Natural killer cell (primary cell): ENCODE data around the gene PDE6A. TPM values are rescaled to one million over a fixed set of nuclear protein-coding genes. Genes with fewer than 3 reads are reported as not detected.

ENCODE experiments used
- ATAC-seq, 3 donors: fragments of 150-1000 bp in 2 of 3; fragments of 200-7000 bp in 1 of 3; cut with Tn5 transposase; 1 replicate in 1 of 3; 2 replicates in 2 of 3; pipeline ENCODE4 v1.10.0; 2021; ENCODE audit warnings: mild to moderate bottlenecking in 2 of 3, moderate library complexity in 2 of 3
- DNase-seq, 2 donors: peaks; one replicate each; pipeline versions ENCODE4 v3.0.0 to v3.0.0-alpha.2; 2013 to 2021; ENCODE audit warnings: mixed read lengths in 1 of 2
- H3K27ac ChIP-seq: one replicate; pipeline ENCODE4 v1.5.1; 2013; ENCODE audit warnings: mild to moderate bottlenecking, low read length
- H3K27me3 ChIP-seq: one replicate; pipeline ENCODE4 v1.6.1; 2013; ENCODE audit warnings: low read length; ENCODE audit not compliant: control insufficient read depth, insufficient read depth
- H3K36me3 ChIP-seq: one replicate; pipeline ENCODE4 v1.6.1; 2013; ENCODE audit warnings: low read length; ENCODE audit not compliant: control insufficient read depth, insufficient read depth
- H3K4me1 ChIP-seq: one replicate; pipeline ENCODE4 v1.6.1; 2013; ENCODE audit warnings: low read length; ENCODE audit not compliant: control insufficient read depth, insufficient read depth
- H3K4me3 ChIP-seq: one replicate; pipeline ENCODE4 v1.5.1; 2013; ENCODE audit warnings: low read length
- H3K9me3 ChIP-seq: one replicate; pipeline ENCODE4 v1.6.1; 2013; ENCODE audit warnings: low read length; ENCODE audit not compliant: control insufficient read depth, insufficient read depth
- H3K27ac Mint-ChIP-seq, 2 donors: one replicate each; pipeline ENCODE4 v1.8.0; 2022; ENCODE audit warnings: mild to moderate bottlenecking in 2 of 2, mixed read lengths in 2 of 2, moderate library complexity in 1 of 2
- H3K27me3 Mint-ChIP-seq, 2 donors: one replicate each; pipeline ENCODE4 v1.8.0; 2022; ENCODE audit warnings: low read depth in 2 of 2, mixed read lengths in 2 of 2
- H3K36me3 Mint-ChIP-seq: one replicate; pipeline ENCODE4 v1.8.0; 2022; ENCODE audit warnings: mixed read lengths
- H3K4me1 Mint-ChIP-seq, 2 donors: one replicate each; pipeline ENCODE4 v1.8.0; 2022; ENCODE audit warnings: mixed read lengths in 2 of 2
- H3K4me3 Mint-ChIP-seq: one replicate; pipeline ENCODE4 v1.8.0; 2022; ENCODE audit warnings: mild to moderate bottlenecking, moderate library complexity, mixed read lengths
- H3K9me3 Mint-ChIP-seq, 2 donors: one replicate each; pipeline ENCODE4 v1.8.0; 2022; ENCODE audit warnings: mixed read lengths in 2 of 2
- WGBS: methylation state at CpG from one replicate; pipeline ENCODE4 v1.1.7; 2013; ENCODE audit warnings: missing lambda C conversion rate; ENCODE audit not compliant: insufficient coverage; 5-methylcytosine and 5-hydroxymethylcytosine counted together
- intact Hi-C: fragments of 100-400 bp; cut with micrococcal nuclease; formaldehyde crosslinking; loops from one replicate; pipeline ENCODE4 v1.14.2; 2022
- total RNA-seq, 4 donors: library from RNA; stranded (reverse); fragments of 120-200 nt in 1 of 4; gene quantifications; one replicate each; pipeline versions ENCODE4 v1.2.3 to v1.2.4, GENCODE V29; 2013 to 2022
- TF ChIP-seq, protein P1 (sequence below): fragments of 200-600 bp; IDR thresholded peaks from one replicate; pipeline ENCODE4 v1.8.0; 2022; ENCODE audit warnings: antibody characterized with exemption

Gene PDE6A
- total RNA-seq, 3 donors from 2014 or later (not counting 1 experiment from before 2014, with no cell fraction given): not detected

DNA sequence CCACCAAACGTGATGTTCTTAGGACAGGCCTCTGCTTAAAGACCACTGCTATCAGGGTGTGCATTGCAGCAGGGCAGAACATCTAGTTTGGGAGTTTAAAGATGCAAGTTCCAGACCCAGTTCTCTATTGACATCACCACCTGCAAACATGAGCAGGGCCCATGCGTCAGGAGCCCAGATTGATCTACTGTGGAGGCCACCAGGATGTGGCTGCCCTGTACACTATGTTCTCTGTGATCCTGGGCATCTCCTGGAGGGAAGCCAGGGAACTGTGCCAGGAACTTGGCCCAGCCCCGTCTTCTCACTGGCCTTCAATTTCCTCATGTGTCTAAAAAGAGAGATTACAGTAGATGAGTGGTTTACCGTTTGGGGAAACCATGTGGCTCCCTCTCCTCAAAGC is 87.1 kb downstream of the PDE6A start:
- intact Hi-C loops: no loop called here
- WGBS: 76% methylated on average over 3 of the region's 4 CpGs
- ATAC-seq (no peak), DNase-seq (no peak)
- Mint-ChIP-seq H3K4me3 (no peak overlapping the region), H3K27ac (no peak overlapping the region), H3K9me3 (no peaks in the 10 kb centered on the region), H3K36me3 (no peaks in the 10 kb centered on the region), H3K4me1 (peaks cover 10 to 14% of the 10 kb centered on the region in 2 donors), H3K27me3 (no peaks in the 10 kb centered on the region)
- Histone ChIP-seq H3K27me3 (no peaks in the 10 kb centered on the region), H3K27ac (no peak overlapping the region), H3K9me3 (no peaks in the 10 kb centered on the region), H3K4me1 (peaks cover 21% of the 10 kb centered on the region), H3K4me3 (no peak overlapping the region), H3K36me3 (no peaks in the 10 kb centered on the region)
- TF ChIP-seq, protein P1, sequence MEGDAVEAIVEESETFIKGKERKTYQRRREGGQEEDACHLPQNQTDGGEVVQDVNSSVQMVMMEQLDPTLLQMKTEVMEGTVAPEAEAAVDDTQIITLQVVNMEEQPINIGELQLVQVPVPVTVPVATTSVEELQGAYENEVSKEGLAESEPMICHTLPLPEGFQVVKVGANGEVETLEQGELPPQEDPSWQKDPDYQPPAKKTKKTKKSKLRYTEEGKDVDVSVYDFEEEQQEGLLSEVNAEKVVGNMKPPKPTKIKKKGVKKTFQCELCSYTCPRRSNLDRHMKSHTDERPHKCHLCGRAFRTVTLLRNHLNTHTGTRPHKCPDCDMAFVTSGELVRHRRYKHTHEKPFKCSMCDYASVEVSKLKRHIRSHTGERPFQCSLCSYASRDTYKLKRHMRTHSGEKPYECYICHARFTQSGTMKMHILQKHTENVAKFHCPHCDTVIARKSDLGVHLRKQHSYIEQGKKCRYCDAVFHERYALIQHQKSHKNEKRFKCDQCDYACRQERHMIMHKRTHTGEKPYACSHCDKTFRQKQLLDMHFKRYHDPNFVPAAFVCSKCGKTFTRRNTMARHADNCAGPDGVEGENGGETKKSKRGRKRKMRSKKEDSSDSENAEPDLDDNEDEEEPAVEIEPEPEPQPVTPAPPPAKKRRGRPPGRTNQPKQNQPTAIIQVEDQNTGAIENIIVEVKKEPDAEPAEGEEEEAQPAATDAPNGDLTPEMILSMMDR: no peak

DNA sequence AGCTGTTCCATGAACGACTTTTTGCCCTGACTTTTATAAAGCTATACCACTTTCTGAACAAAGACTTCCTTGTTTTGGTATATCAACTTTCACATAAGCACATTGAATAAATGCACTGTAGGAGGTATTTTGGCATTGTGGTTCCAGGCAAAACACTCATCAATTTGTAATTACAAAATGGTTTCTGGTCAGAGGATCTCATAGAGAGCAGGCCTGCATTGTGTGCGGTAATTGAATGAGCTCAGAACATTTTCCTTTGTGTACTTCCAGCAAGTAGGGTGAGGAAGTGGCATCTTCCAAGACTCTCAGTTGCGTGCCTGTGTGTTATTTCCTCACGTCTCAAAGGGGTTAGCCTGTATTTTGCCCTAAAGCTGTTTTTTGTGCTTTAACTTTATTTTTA is 89.2 kb downstream of the PDE6A start:
- ATAC-seq: no peak
- Mint-ChIP-seq H3K9me3 (no peaks in the 10 kb centered on the region), H3K27me3 (no peaks in the 10 kb centered on the region), H3K36me3 (no peaks in the 10 kb centered on the region), H3K27ac (no peak overlapping the region), H3K4me3 (no peak overlapping the region), H3K4me1 (peaks cover 0 to 3% of the 10 kb centered on the region in 2 donors)
- 94% methylated on average over 3 of the region's 4 CpGs for WGBS
- DNase-seq: no peak
- H3K36me3 ChIP-seq: no peaks in the 10 kb centered on the region
- TF ChIP-seq, protein P1: no peak
- no peaks in the 10 kb centered on the region for H3K27me3 ChIP-seq
- no peak overlapping the region for H3K4me3 ChIP-seq
- peaks cover 1% of the 10 kb centered on the region for H3K4me1 ChIP-seq
- no peaks in the 10 kb centered on the region for H3K9me3 ChIP-seq
- intact Hi-C loops: no loop called here
- H3K27ac ChIP-seq: no peak overlapping the region

DNA sequence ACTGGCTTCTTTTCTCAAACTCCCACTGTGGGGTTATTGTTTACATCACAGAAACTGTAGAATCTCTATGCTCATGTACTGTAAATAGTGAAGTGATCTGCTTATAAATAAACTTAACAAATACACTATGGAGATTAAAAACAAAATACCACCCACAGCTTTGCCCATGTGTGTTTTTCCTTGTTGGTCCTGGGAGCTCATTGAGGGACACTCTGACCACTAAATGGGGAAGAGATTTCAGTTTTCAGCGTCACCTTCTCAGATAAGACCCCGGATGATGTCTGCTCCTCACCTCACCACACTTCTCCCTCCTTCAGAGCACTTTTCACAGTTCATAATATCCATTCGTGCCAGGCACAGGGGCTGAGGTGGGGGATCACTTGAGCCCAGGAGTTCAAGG is 89.7 kb downstream of the PDE6A start:
- Mint-ChIP-seq H3K4me1 (no peaks in the 10 kb centered on the region), H3K27me3 (no peaks in the 10 kb centered on the region), H3K4me3 (no peak overlapping the region), H3K27ac (no peak overlapping the region), H3K9me3 (no peaks in the 10 kb centered on the region), H3K36me3 (no peaks in the 10 kb centered on the region)
- 100% methylated on average over 3 of the region's 3 CpGs for WGBS
- H3K9me3 ChIP-seq: no peaks in the 10 kb centered on the region
- no peak for DNase-seq
- intact Hi-C loops: no loop called here
- no peaks in the 10 kb centered on the region for H3K36me3 ChIP-seq
- H3K27ac ChIP-seq: no peak overlapping the region
- no peaks in the 10 kb centered on the region for H3K4me1 ChIP-seq
- H3K27me3 ChIP-seq: no peaks in the 10 kb centered on the region
- H3K4me3 ChIP-seq: no peak overlapping the region
- ATAC-seq: no peak
- TF ChIP-seq, protein P1: no peak

DNA sequence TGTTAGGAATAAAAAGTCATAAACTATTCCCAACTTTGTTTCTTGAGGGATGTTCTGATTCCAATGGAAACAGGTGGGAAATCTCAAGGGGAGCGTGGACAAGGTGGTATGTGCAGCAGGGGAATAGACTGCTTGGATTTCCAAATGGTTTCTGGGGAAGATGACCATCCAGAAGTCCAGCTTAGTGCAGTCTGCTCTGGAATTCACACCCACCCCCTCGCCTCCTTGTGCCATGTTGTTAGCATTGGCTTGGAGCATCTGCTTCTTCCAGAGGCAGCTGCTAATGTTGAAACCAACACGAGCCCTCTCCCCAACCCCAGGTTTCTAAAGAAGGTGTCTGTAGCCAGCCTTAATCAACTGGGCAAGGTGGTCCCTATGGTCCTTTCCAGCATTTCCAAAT is 90.9 kb downstream of the PDE6A start:
- no peak overlapping the region for H3K4me3 ChIP-seq
- intact Hi-C loops: no loop called here
- no peaks in the 10 kb centered on the region for H3K9me3 ChIP-seq
- H3K27ac ChIP-seq: no peak overlapping the region
- 93% methylated on average over 3 of the region's 3 CpGs for WGBS
- no peaks in the 10 kb centered on the region for H3K36me3 ChIP-seq
- TF ChIP-seq, protein P1: no peak
- no peak for ATAC-seq
- no peaks in the 10 kb centered on the region for H3K9me3 Mint-ChIP-seq
- no peaks in the 10 kb centered on the region for H3K36me3 Mint-ChIP-seq
- no peaks in the 10 kb centered on the region for H3K4me1 Mint-ChIP-seq
- DNase-seq: no peak
- H3K4me3 Mint-ChIP-seq: no peak overlapping the region
- H3K27me3 ChIP-seq: no peaks in the 10 kb centered on the region
- no peaks in the 10 kb centered on the region for H3K27me3 Mint-ChIP-seq
- H3K4me1 ChIP-seq: no peaks in the 10 kb centered on the region
- H3K27ac Mint-ChIP-seq: no peak overlapping the region
